Nephron (organoid): ENCODE data around the gene VTI1A.
A peak's percentile ranks its signal among the peaks of the same experiment; 100 is the strongest.

Experiments
- H3K27ac Mint-ChIP-seq, 3 experiments: 2 replicates each; pipeline ENCODE4 v1.8.0; 2020; ENCODE audit warnings: mixed read lengths in 3 of 3, mild to moderate bottlenecking in 2 of 3, moderate library complexity in 1 of 3
- H3K27me3 Mint-ChIP-seq: 2 replicates; pipeline ENCODE4 v1.8.0; 2021; ENCODE audit warnings: low read depth, mild to moderate bottlenecking, moderate library complexity, mixed read lengths
- H3K36me3 Mint-ChIP-seq: 2 replicates; pipeline ENCODE4 v1.8.0; 2020; ENCODE audit warnings: low read depth, mixed read lengths
- H3K4me1 Mint-ChIP-seq: 2 replicates; pipeline ENCODE4 v1.8.0; 2020; ENCODE audit warnings: mixed read lengths
- H3K4me3 Mint-ChIP-seq, 3 experiments: 2 replicates each; pipeline ENCODE4 v1.8.0; 2020; ENCODE audit warnings: mild to moderate bottlenecking in 3 of 3, mixed read lengths in 3 of 3, moderate library complexity in 2 of 3
- H3K9me3 Mint-ChIP-seq: 2 replicates; pipeline ENCODE4 v1.8.0; 2020; ENCODE audit warnings: mixed read lengths
- TF ChIP-seq, protein P1 (sequence below), 3 experiments: fragments of 200-600 bp; sonication (generic); IDR thresholded peaks; one replicate each; pipeline ENCODE4 v1.5.0; 2021; ENCODE audit warnings: antibody characterized with exemption in 3 of 3; ENCODE audit not compliant: unreplicated experiment in 3 of 3

The VTI1A gene

DNA sequence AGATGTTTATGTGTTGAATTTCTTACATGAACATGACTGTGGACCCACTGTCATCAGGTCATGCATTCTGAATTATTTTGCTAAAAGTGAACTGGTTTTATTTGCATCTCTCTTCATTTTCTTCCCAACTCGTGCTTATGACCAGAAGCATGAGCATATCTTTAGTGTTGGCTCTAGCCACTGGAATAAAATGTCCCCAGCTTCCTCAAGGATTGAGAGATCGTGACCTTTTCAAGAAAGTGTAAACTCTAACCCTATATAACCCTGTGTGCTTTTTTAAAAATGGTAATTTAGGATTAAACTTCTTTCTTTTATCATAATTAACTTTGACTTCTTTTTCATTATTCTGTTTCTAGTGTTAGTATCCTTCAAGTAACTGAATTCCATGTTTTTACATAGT, 55.5 kb downstream of the VTI1A start:
- H3K27ac Mint-ChIP-seq, result no peak overlapping the region
- peaks cover 14% of the 10 kb centered on the region for H3K4me1 Mint-ChIP-seq
- TF ChIP-seq, protein P1, sequence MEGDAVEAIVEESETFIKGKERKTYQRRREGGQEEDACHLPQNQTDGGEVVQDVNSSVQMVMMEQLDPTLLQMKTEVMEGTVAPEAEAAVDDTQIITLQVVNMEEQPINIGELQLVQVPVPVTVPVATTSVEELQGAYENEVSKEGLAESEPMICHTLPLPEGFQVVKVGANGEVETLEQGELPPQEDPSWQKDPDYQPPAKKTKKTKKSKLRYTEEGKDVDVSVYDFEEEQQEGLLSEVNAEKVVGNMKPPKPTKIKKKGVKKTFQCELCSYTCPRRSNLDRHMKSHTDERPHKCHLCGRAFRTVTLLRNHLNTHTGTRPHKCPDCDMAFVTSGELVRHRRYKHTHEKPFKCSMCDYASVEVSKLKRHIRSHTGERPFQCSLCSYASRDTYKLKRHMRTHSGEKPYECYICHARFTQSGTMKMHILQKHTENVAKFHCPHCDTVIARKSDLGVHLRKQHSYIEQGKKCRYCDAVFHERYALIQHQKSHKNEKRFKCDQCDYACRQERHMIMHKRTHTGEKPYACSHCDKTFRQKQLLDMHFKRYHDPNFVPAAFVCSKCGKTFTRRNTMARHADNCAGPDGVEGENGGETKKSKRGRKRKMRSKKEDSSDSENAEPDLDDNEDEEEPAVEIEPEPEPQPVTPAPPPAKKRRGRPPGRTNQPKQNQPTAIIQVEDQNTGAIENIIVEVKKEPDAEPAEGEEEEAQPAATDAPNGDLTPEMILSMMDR (IDR thresholded peaks at IDR 0.05; ENCODE audit: unreplicated experiment in 3 of 3), result no peak
- H3K27me3 Mint-ChIP-seq, result no peaks in the 10 kb centered on the region
- peaks cover 10% of the 10 kb centered on the region for H3K36me3 Mint-ChIP-seq
- H3K4me3 Mint-ChIP-seq, result no peak overlapping the region
- no peaks in the 10 kb centered on the region for H3K9me3 Mint-ChIP-seq

DNA sequence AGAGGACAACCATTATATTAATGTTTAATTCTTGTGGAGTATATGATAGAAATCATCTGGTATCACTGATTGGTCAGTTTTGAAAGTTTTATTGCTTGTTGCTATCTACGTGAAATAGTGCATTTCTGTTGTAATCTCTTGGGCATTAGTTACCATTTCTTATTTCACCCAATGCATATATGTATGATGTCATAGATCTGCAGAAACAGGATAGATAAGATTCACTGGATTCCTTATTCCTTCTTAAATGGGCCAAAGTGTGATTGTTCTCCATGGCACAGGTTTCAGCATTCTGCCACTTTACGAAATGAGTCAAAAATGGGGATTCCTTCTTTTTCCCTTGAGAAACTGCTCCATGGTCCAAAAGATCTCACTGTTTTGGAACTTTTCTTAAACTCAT, 56.6 kb downstream of the VTI1A start:
- H3K27me3 Mint-ChIP-seq, result no peaks in the 10 kb centered on the region
- peaks cover 10% of the 10 kb centered on the region for H3K36me3 Mint-ChIP-seq
- H3K4me3 Mint-ChIP-seq, result no peak overlapping the region
- TF ChIP-seq, protein P1 (IDR thresholded peaks at IDR 0.05; ENCODE audit: unreplicated experiment in 3 of 3), result no peak
- H3K4me1 Mint-ChIP-seq, result peaks cover 25% of the 10 kb centered on the region
- no peaks in the 10 kb centered on the region for H3K9me3 Mint-ChIP-seq
- no peak overlapping the region for H3K27ac Mint-ChIP-seq

DNA sequence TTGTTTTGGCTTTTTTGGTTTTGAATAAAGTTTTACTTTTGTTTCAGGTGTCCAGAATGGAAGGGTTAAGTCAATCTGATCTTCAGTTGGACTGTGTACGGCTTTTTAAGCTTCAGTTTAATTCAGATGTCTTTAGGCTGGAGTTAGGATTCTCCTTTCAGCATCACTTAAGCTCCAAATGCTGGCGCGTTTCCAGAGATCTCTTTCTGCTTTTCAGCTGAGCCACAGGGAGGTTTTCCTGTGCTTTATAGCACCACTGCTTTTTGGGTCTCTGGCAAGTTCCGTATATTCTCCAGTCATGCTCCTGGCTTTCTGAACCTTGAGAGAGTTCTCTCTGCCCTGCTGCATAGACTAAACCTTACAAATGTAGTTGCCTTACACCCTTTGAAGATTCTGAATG, 60.0 kb downstream of the VTI1A start:
- no peak overlapping the region for H3K4me3 Mint-ChIP-seq
- H3K27ac Mint-ChIP-seq, result peak overlapping the region; percentile 40 to 69 (median 49)
- TF ChIP-seq, protein P1 (IDR thresholded peaks at IDR 0.05; ENCODE audit: unreplicated experiment in 3 of 3), result no peak
- no peaks in the 10 kb centered on the region for H3K27me3 Mint-ChIP-seq
- H3K36me3 Mint-ChIP-seq, result peaks cover 6% of the 10 kb centered on the region
- H3K9me3 Mint-ChIP-seq, result no peaks in the 10 kb centered on the region
- peaks cover 31% of the 10 kb centered on the region for H3K4me1 Mint-ChIP-seq

DNA sequence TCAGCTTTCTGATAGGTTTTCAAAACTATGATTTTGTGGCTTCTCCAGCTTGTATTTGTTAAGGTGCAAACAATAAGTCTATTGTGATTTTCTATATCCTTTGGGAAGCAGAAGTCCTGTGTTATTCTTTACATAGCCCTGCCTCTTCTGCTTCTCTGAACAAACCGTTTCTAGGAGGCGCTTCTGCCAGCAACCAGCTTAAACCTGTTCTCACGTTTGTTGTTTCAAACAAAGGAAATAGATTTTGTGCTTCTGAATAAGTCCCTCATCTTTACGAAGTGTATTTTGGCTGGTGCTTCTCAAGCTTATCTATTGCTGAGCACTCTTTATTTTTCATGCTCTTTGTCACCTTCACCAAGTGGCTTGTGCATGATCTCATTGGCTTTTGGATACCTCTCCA, 61.0 kb downstream of the VTI1A start:
- no peak overlapping the region for H3K4me3 Mint-ChIP-seq
- H3K36me3 Mint-ChIP-seq, result peaks cover 11% of the 10 kb centered on the region
- H3K4me1 Mint-ChIP-seq, result peaks cover 31% of the 10 kb centered on the region
- TF ChIP-seq, protein P1 (IDR thresholded peaks at IDR 0.05; ENCODE audit: unreplicated experiment in 3 of 3), result no peak
- no peaks in the 10 kb centered on the region for H3K9me3 Mint-ChIP-seq
- peak overlapping the region; percentile 40 to 69 (median 49) for H3K27ac Mint-ChIP-seq
- H3K27me3 Mint-ChIP-seq, result no peaks in the 10 kb centered on the region

DNA sequence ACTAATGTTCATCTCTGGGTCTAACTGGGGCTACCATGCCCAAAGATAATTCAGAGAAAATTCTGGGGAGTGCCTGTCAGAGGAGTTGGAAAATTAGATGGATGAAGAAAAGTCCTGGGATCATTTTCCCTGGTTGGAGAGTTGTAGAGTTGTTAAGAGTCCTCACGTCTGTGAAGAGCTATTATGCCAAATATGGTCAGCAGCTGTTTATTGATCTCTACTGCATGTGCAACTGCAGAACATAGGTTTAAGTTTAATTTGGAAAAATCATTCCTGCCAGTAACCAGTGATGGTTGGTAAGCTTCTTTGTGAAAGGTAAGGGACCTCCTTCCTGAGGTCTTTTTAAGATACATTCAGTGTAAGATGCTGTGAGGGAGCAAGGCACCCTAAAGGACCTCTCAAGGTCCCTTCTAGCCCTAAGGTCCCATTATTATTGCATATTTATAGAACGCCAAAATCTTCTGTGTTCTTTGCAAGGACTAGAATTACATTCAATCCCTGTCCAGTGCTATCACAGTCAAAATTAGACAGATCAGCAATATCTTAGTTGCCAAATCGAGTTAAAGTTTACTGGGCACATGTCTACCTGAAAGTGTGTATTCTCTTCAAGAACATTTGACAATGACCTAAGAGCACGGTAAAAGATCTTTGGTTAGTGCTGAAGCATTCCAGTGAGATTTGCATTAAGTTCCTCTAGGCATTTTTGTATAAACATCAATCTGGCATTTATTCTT, 62.7 kb downstream of the VTI1A start:
- TF ChIP-seq, protein P1 (IDR thresholded peaks at IDR 0.05; ENCODE audit: unreplicated experiment in 3 of 3), result no peak
- Mint-ChIP-seq H3K27me3 (no peaks in the 10 kb centered on the region), H3K27ac (peak overlapping the region in 1 of 3 experiments; percentile 29), H3K36me3 (peaks cover 17% of the 10 kb centered on the region), H3K4me3 (no peak overlapping the region), H3K9me3 (peaks cover 10% of the 10 kb centered on the region), H3K4me1 (peaks cover 31% of the 10 kb centered on the region)

DNA sequence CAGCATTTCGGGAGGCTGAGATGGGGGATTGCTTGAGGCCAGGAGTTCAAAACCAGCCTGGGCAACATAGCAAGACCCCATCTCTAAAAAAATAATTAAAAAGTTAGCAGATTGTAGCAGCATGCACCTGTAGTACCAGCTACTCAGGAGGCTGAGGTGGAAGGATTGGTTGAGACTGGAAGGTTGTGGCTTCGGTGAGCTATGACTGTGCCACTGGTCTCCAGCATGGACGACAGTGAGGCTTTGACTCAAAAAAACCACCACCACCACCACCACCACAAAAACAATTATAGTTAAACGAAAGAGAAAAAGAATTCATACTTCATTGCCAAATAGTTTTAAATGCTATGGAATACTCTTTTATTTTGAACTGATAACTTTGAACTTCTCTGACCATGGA, 63.4 kb downstream of the VTI1A start:
- no peak overlapping the region for H3K4me3 Mint-ChIP-seq
- TF ChIP-seq, protein P1 (IDR thresholded peaks at IDR 0.05; ENCODE audit: unreplicated experiment in 3 of 3), result no peak
- no peak overlapping the region for H3K27ac Mint-ChIP-seq

More for the DNA sequence above, 63.4 kb downstream of the VTI1A start:
- Mint-ChIP-seq H3K27me3 (no peaks in the 10 kb centered on the region), H3K36me3 (peaks cover 17% of the 10 kb centered on the region), H3K4me1 (peaks cover 31% of the 10 kb centered on the region), H3K9me3 (peaks cover 10% of the 10 kb centered on the region)
